HL-60/S4 (cell line): ENCODE data around the gene FKBP15.
"Not testable (repeated sequence)": the region's sequence is repeated elsewhere in the genome, so short reads cannot be mapped to it uniquely, and the experiment has no call there.

Source experiments
- in situ Hi-C: fragments of 300-500 bp; cut with MboI; formaldehyde crosslinking; loops from 2 replicates; pipeline ENCODE4 v1.14.3; 2022; ENCODE audit warnings: low sequenced_read_pairs

FKBP15 gene

GRCh38 chr9:113221003-113221799 is at the start of gene FKBP15, which contains the start of gene SLC31A1:
FKBP15 (minus strand) TSS chr9:113221277; CDS start chr9:113221243, 34 bp downstream.
SLC31A1 (plus strand) TSS chr9:113221544; CDS start chr9:113256149, 34,605 bp downstream.
- in situ Hi-C loops, result no loop called here

GRCh38 chr9:113269871-113270270 is 48.8 kb upstream of the FKBP15 start:
- in situ Hi-C loops, result no loop called here

- in situ Hi-C loops, result no loop called here
Measured at GRCh38 chr9:113269355-113269754, 48.3 kb upstream of the FKBP15 start.

DNA sequence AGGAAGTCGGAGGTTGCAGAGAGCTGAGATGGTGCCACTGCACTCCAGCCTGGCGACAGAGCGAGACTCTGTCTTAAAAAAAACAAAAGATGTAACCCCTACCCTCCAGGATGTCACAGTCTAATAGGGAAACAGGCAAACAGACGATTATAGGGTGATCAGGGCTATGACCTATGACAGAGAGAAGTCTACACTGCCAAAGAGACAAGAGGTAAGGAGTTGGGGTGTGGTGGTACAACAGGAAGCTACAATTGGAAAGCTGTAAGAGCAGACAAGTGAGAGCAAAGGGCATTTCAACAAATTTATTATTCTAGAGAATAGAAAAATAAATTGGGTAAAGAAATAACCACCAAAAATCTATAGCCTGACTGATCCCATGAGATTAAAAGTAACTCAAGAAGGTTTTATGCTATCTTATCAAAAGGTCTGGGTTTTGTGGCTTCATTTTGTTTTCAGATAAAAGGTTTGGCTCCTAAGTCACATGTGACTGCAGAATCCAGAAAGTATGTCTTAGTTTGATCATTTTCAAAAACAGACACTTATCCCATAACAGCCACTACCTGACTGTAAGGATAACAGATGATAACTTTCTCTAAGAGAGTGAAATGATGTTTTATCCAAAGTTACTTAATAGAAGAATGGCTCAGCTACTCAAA is 47.0 kb upstream of the FKBP15 start:
- in situ Hi-C loops, result no loop called here

DNA sequence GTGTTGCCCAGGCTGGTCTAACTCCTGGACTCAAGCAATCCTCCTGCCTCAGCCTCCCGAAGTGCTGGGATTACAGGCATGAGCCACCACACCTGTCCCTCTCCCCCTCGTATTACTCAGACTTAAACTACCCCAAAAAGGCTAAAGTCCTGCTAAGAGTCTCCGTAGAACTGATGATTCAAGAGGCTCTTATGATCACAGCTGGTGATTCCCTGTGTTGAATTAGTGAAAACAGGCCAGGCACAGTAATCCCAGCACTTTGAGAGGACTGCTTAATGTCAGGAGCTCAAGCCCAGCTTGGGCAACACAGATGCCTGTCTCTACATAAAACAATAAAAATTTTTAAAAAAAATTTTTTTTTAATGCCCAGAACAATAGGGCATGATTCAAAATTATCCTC is 45.1 kb upstream of the FKBP15 start:
- in situ Hi-C loops, result no loop called here

GRCh38 chr9:113261917-113262671 is 41.0 kb upstream of the FKBP15 start:
- in situ Hi-C loops, result no loop called here

- in situ Hi-C loops, result no loop called here
Measured at GRCh38 chr9:113258282-113258681, 37.2 kb upstream of the FKBP15 start.

- in situ Hi-C loops, result no loop called here
Measured at GRCh38 chr9:113257863-113258262, 36.8 kb upstream of the FKBP15 start.

DNA sequence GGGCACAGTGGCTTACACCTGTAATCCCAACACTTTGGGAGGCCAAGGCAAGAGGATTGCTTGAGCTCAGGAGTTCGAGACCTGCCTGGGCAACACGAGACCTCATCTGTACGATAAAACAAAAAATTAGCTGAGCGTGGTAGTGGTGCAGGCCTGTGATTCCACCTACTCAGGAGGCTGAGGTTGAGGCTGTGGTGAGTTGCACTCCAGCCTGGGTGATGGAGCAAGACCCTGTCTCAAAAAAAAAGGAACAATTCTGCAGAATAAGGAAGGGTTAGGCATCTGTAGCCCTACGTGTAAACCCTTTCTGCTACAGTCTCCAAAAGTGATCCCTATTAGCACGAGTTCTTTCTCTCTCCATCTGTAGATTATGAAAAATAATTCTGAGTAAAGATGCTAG is 34.4 kb upstream of the FKBP15 start:
- in situ Hi-C loops, result no loop called here

- in situ Hi-C loops, result no loop called here
Measured at GRCh38 chr9:113254991-113255390, 33.9 kb upstream of the FKBP15 start.

GRCh38 chr9:113250807-113251206 is 29.7 kb upstream of the FKBP15 start:
- in situ Hi-C loops, result no loop called here

GRCh38 chr9:113249661-113250060 is 28.6 kb upstream of the FKBP15 start:
- in situ Hi-C loops, result not testable (repeated sequence)

DNA sequence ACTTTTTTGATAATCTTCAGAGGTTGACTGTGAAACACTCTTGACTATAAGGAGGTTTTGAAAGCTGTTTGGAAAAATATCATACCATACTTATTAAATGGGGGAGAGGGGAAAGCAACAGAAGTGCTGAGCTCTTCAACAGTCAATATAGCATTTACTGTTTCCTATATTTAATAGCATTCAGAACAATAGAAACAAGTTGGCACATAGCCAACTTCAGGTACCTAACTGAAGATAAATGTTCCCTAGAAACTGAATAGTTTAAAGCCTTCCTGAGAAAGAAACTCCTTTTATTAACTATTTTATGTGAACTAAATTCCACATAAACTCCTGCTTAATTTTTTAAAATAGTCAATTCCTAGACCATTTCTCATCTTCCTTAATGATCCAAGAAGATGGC is 26.6 kb upstream of the FKBP15 start:
- in situ Hi-C loops, result no loop called here

GRCh38 chr9:113246928-113247327 is 25.9 kb upstream of the FKBP15 start:
- in situ Hi-C loops, result no loop called here

DNA sequence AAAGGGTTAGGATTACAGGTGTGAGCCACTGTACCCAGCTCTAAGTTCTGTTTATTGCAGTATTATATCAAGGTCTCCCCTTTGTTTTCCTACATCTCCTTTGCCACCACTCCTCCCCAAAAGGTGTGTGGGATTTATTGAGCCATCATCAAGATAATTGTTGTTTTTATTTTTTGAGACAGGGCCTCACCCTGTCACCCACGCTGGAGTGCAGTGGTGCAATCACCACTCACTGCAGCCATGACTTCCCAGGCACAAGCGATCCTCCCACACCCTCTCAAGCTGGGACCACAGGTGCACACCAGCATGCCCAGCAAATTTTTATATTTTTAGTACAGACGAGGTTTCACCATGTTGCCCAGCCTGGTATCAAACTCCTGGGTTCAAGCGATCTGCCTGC is 24.8 kb upstream of the FKBP15 start:
- in situ Hi-C loops, result no loop called here

- in situ Hi-C loops, result no loop called here
Measured at GRCh38 chr9:113244556-113244955, 23.5 kb upstream of the FKBP15 start.

DNA sequence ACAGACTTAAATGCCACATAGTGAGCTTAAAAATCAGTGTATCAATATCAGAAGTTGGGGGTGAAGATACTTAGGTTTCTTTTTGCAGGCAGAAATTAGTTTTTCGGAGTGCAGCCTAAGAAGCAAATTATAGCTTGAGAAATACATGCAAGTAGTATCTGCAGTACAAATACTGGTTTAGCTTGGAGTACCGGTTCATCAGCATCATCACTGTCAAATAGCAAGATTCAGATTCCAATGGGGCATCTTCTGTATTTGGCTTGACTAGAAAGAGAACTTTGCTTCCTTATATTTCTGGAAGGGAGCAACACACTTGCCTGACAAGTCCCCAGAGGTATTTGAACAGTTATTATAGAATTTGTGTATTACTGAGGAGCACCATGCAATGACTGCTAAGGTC is 20.1 kb upstream of the FKBP15 start:
- in situ Hi-C loops, result no loop called here

- in situ Hi-C loops, result no loop called here
Measured at GRCh38 chr9:113238859-113239232, 17.8 kb upstream of the FKBP15 start.

DNA sequence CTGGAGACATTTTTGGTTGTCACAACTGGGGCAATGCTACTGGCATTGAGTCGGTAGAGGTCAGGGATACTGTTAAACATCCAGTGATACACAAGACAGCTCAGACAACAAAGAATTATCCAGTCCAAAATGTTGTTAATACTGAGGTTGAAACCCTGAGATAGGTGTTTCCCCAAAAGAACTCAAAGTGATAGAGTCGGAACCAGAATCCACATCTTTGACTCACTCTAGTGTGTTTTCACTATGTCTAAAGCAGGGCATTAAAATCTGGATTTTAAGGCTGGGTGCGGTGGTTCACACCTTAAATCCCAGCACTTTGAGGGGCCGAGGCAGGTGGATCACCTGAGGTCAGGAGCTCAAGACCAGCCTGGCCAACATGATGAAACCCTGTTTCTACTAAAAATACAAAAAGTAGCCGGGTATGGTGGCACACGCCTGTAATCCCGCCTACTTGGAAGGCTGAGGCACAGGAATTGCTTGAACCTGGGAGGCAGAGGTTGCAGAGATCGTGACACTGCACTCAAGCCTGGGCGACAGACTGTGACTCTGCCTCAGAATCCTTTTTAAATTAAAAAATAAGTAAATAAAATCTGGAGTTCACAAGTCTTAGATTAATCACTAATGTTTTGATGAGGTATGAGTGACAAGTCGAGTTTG is 17.3 kb upstream of the FKBP15 start:
- in situ Hi-C loops, result no loop called here

DNA sequence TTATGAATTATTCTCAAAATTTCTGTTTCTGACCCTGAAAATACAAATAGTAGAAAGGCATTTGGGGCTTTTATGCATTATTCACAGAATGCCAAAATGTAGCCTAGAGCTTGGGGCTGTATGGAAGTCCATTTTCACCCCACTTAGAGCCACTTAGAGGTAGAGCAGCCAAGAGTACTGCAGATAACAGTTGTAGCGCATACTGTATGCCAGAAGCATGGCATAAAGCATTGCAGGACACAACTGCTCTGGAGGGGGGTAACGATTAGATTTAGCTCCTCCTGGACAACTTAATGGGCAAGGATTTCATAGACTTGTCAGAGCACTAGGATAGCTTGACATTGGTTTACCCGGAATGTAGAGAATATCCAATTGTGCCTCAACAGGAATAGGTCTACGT is 15.9 kb upstream of the FKBP15 start:
- in situ Hi-C loops, result no loop called here

GRCh38 chr9:113235701-113236255 is 14.7 kb upstream of the FKBP15 start:
- in situ Hi-C loops, result not testable (repeated sequence)
